Activated CD4-positive, alpha-beta T cell treated with anti-CD3 and anti-CD28 coated beads, Interleukin-2, amount 50 U/mL, for 4 hours (primary cell): ENCODE results near the gene DGUOK.
"Not testable (repeated sequence)": the region's sequence is repeated elsewhere in the genome, so short reads cannot be mapped to it uniquely, and the experiment has no call there.

Experiments used
- DNase-seq, 2 experiments: peaks; one replicate each; pipeline ENCODE4 v3.0.0-alpha.2; 2020

DGUOK gene

GRCh38 chr2:73921581-73921980 is 5.1 kb upstream of the DGUOK start:
- no peak for DNase-seq

- DNase-seq, result no peak
These were observed 4.0 kb upstream of the DGUOK start for GRCh38 chr2:73922681-73923080.

- DNase-seq, result no peak
These were observed 1.5 kb upstream of the DGUOK start for GRCh38 chr2:73925033-73925704.

GRCh38 chr2:73925853-73926492 is 707 bp upstream of the DGUOK start:
- DNase-seq, result no peak

- DNase-seq, result no peak
These were observed 664 bp downstream of the DGUOK start for GRCh38 chr2:73927344-73927743.

GRCh38 chr2:73928963-73929347 is 2.3 kb downstream of the DGUOK start:
- DNase-seq, result no peak

- DNase-seq, result no peak
These were observed 3.7 kb downstream of the DGUOK start for GRCh38 chr2:73930386-73930785.

- peak; percentile 38 to 46 for DNase-seq
These were observed 5.1 kb downstream of the DGUOK start for GRCh38 chr2:73931531-73932500.

GRCh38 chr2:73933194-73933593 is 6.5 kb downstream of the DGUOK start:
- DNase-seq, result no peak

- DNase-seq, result no peak
These were observed 9.0 kb downstream of the DGUOK start for GRCh38 chr2:73935641-73936040.

GRCh38 chr2:73937103-73937885 is 10.6 kb downstream of the DGUOK start:
- no peak for DNase-seq

- DNase-seq, result no peak
These were observed 11.2 kb downstream of the DGUOK start for GRCh38 chr2:73937899-73938298.

- DNase-seq, result no peak
These were observed 12.2 kb downstream of the DGUOK start for GRCh38 chr2:73938718-73939352.

GRCh38 chr2:73939419-73939818 is 12.7 kb downstream of the DGUOK start:
- DNase-seq, result peak; percentile 23 to 25

- not testable (repeated sequence) for DNase-seq
These were observed 13.4 kb downstream of the DGUOK start for GRCh38 chr2:73940066-73940465.

- DNase-seq, result no peak
These were observed 16.0 kb downstream of the DGUOK start for GRCh38 chr2:73942664-73943063.

- DNase-seq, result no peak
These were observed 18.0 kb downstream of the DGUOK start for GRCh38 chr2:73944714-73945113.

GRCh38 chr2:73946215-73946614 is 19.5 kb downstream of the DGUOK start:
- DNase-seq, result no peak

GRCh38 chr2:73946666-73947065 is 20.0 kb downstream of the DGUOK start:
- DNase-seq, result no peak

- DNase-seq, result no peak
These were observed 20.8 kb downstream of the DGUOK start for GRCh38 chr2:73947412-73948018.

- no peak for DNase-seq
These were observed 23.1 kb downstream of the DGUOK start for GRCh38 chr2:73949802-73950201.
